Gastroesophageal sphincter (tissue), 4 donors: Measurements from ENCODE around the gene SLFNL1. TPM values are rescaled to one million over a fixed set of nuclear protein-coding genes. Genes with fewer than 3 reads are reported as not detected.

Experiments used
- ATAC-seq: fragments of 150-250 bp; one replicate; pipeline ENCODE4 v1.9.1; 2016; ENCODE audit warnings: mild to moderate bottlenecking, moderate library complexity
- H3K27ac ChIP-seq, 4 donors: fragments of 200-600 bp; sonication (generic) in 3 of 4; 1 replicate in 3 of 4; 2 replicates in 1 of 4; pipeline ENCODE4 v1.5.1; 2016 to 2019
- H3K27me3 ChIP-seq: fragments of 200-600 bp; sonication (generic); one replicate; pipeline ENCODE4 v1.5.1; 2019
- H3K36me3 ChIP-seq, 2 donors: fragments of 200-600 bp; sonication (generic); one replicate each; pipeline ENCODE4 v1.5.1; 2019; ENCODE audit warnings: control low read depth in 1 of 2
- H3K4me1 ChIP-seq, 3 donors: fragments of 200-600 bp; sonication (generic); 1 replicate in 2 of 3; 2 replicates in 1 of 3; pipeline ENCODE4 v1.5.1; 2016 to 2019; ENCODE audit warnings: control low read depth in 2 of 3
- H3K4me3 ChIP-seq, 2 donors: fragments of 200-600 bp; sonication (generic); one replicate each; pipeline ENCODE4 v1.5.1; 2019; ENCODE audit warnings: mild to moderate bottlenecking in 1 of 2, moderate library complexity in 1 of 2
- H3K9me3 ChIP-seq, 3 donors: fragments of 200-600 bp; sonication (generic); one replicate each; pipeline ENCODE4 v1.5.1; 2017 to 2019; ENCODE audit warnings: control low read depth in 2 of 3
- EP300 ChIP-seq: sonication (generic); formaldehyde crosslinking; IDR thresholded peaks from one replicate; pipeline ENCODE4 v1.6.1; 2017; ENCODE audit warnings: antibody characterized with exemption, mild to moderate bottlenecking
- POLR2A ChIP-seq, 2 donors: fragments of 450-650 bp; IDR thresholded peaks; one replicate each; pipeline ENCODE4 v1.6.1; 2017; ENCODE audit warnings: antibody characterized with exemption in 2 of 2, mild to moderate bottlenecking in 2 of 2, moderate library complexity in 1 of 2
- POLR2AphosphoS5 ChIP-seq: sonication (generic); formaldehyde crosslinking; IDR thresholded peaks from one replicate; pipeline ENCODE4 v1.6.1; 2017; ENCODE audit warnings: antibody characterized with exemption
- WGBS, 2 donors: methylation state at CpG; one replicate each; pipeline ENCODE4 v1.1.5; 2018; ENCODE audit warnings: low coverage in 1 of 2; 5-methylcytosine and 5-hydroxymethylcytosine counted together
- total RNA-seq, 4 donors: library from RNA; depleted of rRNA; stranded (reverse); fragments of >200 nt; gene quantifications; one replicate each; pipeline ENCODE4 v1.1.0, GENCODE V29; 2016
- TF ChIP-seq, protein P1 (sequence below), 4 experiments: fragments of 200-600 bp in 2 of 4; fragments of 450-650 bp in 2 of 4; sonication (generic) in 1 of 4; IDR thresholded peaks; one replicate each; pipeline ENCODE4 v1.5.1; 2017 to 2019; ENCODE audit warnings: antibody characterized with exemption in 4 of 4, mild to moderate bottlenecking in 2 of 4, moderate library complexity in 2 of 4

The SLFNL1 gene
- total RNA-seq, 4 donors from 2014 or later, result 0.35 to 0.81 (median 0.41) TPM

GRCh38 chr1:40981691-40982448, 39.7 kb downstream of the SLFNL1 start:
- ATAC-seq, result no peak
- Histone ChIP-seq H3K27me3 (no peaks in the 10 kb centered on the region), H3K4me3 (peak overlapping the region; percentile 1 to 76), H3K4me1 (peaks cover 0 to 73% (median 17%) of the 10 kb centered on the region in 3 donors), H3K27ac (peak overlapping the region; percentile 67 to 95 (median 92)), H3K36me3 (peaks cover 0 to 30% of the 10 kb centered on the region in 2 donors), H3K9me3 (no peaks in the 10 kb centered on the region)
- TF ChIP-seq POLR2AphosphoS5 (no peak), EP300 (no peak), POLR2A (IDR thresholded peaks at IDR 0.05) (no peak)
- TF ChIP-seq, protein P1, sequence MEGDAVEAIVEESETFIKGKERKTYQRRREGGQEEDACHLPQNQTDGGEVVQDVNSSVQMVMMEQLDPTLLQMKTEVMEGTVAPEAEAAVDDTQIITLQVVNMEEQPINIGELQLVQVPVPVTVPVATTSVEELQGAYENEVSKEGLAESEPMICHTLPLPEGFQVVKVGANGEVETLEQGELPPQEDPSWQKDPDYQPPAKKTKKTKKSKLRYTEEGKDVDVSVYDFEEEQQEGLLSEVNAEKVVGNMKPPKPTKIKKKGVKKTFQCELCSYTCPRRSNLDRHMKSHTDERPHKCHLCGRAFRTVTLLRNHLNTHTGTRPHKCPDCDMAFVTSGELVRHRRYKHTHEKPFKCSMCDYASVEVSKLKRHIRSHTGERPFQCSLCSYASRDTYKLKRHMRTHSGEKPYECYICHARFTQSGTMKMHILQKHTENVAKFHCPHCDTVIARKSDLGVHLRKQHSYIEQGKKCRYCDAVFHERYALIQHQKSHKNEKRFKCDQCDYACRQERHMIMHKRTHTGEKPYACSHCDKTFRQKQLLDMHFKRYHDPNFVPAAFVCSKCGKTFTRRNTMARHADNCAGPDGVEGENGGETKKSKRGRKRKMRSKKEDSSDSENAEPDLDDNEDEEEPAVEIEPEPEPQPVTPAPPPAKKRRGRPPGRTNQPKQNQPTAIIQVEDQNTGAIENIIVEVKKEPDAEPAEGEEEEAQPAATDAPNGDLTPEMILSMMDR (IDR thresholded peaks at IDR 0.05), result no peak
- 27 to 29% methylated on average over 9 to 14 of the region's 14 CpGs for WGBS, 2 donors

- TF ChIP-seq, protein P1 (IDR thresholded peaks at IDR 0.05), result no peak
- TF ChIP-seq EP300 (no peak), POLR2A (IDR thresholded peaks at IDR 0.05) (no peak), POLR2AphosphoS5 (no peak)
- peaks cover 0 to 17% of the 10 kb centered on the region in 2 donors for H3K36me3 ChIP-seq
- ATAC-seq, result no peak
- no peaks in the 10 kb centered on the region for H3K9me3 ChIP-seq
- H3K27me3 ChIP-seq, result no peaks in the 10 kb centered on the region
- H3K27ac ChIP-seq, result peak overlapping the region; percentile 63 to 95 (median 92)
- peak overlapping the region; percentile 60 to 76 for H3K4me3 ChIP-seq
- H3K4me1 ChIP-seq, result peaks cover 0 to 67% (median 17%) of the 10 kb centered on the region in 3 donors
- 24% methylated on average over 13 to 23 of the region's 27 CpGs for WGBS, 2 donors
These were observed 40.9 kb downstream of the SLFNL1 start for GRCh38 chr1:40980453-40981121.

- 10% methylated on average over 2 of the region's 50 CpGs; no CpG with 5 or more reads in 1 of the 2 donors for WGBS, 2 donors
- ATAC-seq, result peak; percentile 38
- Histone ChIP-seq H3K36me3 (peaks cover 0 to 12% of the 10 kb centered on the region in 2 donors), H3K9me3 (no peaks in the 10 kb centered on the region), H3K4me1 (peaks cover 0 to 62% (median 17%) of the 10 kb centered on the region in 3 donors), H3K4me3 (peak overlapping the region; percentile 60 to 76), H3K27ac (peak overlapping the region; percentile 63 to 95 (median 92)), H3K27me3 (no peaks in the 10 kb centered on the region)
- TF ChIP-seq POLR2A (IDR thresholded peaks at IDR 0.05) (no peak), EP300 (no peak), POLR2AphosphoS5 (no peak)
- TF ChIP-seq, protein P1 (IDR thresholded peaks at IDR 0.05), result no peak
These were observed 41.5 kb downstream of the SLFNL1 start for GRCh38 chr1:40980068-40980452.

DNA sequence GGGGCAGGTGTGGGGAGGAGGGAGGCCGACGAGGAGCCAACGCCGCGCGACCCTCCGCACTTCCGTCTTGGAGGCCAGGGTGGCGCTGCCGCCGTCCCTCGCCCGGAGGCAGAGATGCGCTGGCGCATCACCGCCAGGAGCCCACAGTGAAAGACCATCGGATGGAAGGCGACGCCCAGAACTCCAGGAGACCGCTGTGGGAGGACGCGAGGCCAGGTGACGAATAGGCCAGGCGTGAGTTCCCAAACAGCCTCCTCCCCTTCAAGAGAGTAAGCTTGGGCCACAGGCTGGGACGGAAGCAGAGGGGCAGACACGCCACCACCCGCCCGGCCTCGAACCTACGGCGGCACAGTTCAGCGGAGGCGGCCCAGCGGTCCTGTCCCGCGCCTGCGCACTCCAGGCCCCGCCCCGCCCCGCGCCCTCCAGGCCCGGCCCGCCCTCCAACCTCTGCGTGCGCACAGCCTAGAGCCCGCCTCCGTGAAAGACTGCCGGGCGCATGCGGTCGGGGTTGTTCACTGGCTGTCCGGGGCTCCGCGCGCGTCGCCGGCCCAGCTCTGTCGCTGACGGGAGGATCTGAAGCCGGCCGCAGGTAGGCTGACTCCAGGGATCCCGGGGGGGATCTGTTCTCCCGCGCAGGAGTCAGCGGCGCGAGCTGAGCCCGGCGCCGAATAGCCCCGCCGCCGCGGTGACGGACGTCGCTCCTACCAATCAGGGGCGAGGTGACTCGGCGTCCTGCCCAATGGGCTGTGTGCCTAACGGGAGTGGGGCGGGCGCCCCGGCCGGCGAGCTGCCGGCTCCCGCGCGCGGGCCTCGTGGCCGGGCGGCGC, 42.1 kb downstream of the SLFNL1 start, which contains the start of gene CTPS1:
CTPS1 (plus strand) TSS at position 456 of the 827 bp plus-strand sequence. CDS start 3,595 bp downstream, outside the sequence.
- H3K4me3 ChIP-seq, result peak within 1 kb of the TSS; percentile 60 to 76
- H3K36me3 ChIP-seq, result peaks cover 0 to 6% of the 10 kb centered on the region in 2 donors
- H3K4me1 ChIP-seq, result peaks cover 0 to 56% (median 17%) of the 10 kb centered on the region in 3 donors
- peak within 1 kb of the TSS; percentile 63 to 95 (median 92) for H3K27ac ChIP-seq
- H3K9me3 ChIP-seq, result no peaks in the 10 kb centered on the region
- H3K27me3 ChIP-seq, result no peaks in the 10 kb centered on the region
- TF ChIP-seq POLR2A (IDR thresholded peaks at IDR 0.05) (peak; percentile 61 to 66), EP300 (no peak), POLR2AphosphoS5 (peak; percentile 79)
- TF ChIP-seq, protein P1 (IDR thresholded peaks at IDR 0.05), result peak in 2 of 4 experiments; percentile 27 to 34
- no CpG with 5 or more reads among the region's 96 CpGs for WGBS, 2 donors
- ATAC-seq, result peak; percentile 96
